ENCODE data around the gene RAE1.

GRCh38 chr20:57402206-57403125, 51.4 kb downstream of the RAE1 start:
- TF ChIP-seq POLR2A (IDR thresholded peaks at IDR 0.05; ENCODE audit: low read length) (peak; percentile 10), GATA1 (IDR thresholded peaks at IDR 0.05; ENCODE audit: low read depth, low read length) (no peak)

All from erythroblast (primary cell).